AG09319 (cell line): ENCODE data around the gene IKZF1.

ENCODE experiments used
- DNase-seq: peaks from one replicate; pipeline ENCODE4 v3.0.0-alpha.2; 2010; ENCODE audit warnings: low read depth; ENCODE audit errors: extremely low read depth
- TF ChIP-seq, protein P1 (sequence below): IDR thresholded peaks from 2 replicates; pipeline ENCODE4 v1.5.1; 2011; ENCODE audit warnings: low read depth, mild to moderate bottlenecking, inconsistent platforms, low read length, moderate library complexity

The IKZF1 gene

DNA sequence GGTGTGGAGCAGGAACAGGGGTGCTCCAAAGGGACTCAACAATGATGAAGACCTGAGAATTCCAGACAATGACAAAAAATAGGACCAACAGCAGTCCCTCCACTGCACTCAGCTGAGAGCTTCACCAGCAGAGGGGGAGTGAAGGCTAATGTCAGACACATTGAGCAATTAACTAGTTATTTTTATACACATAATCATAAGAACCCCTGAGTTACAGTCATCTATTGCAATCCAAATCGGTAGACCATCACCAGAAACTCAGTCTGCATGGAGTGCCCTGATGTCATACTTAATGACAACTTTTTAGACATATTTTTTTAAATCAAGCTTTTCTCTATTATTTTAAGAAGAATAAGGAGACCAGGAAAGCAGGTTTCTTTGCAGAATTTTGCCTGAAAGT, 30.6 kb upstream of the IKZF1 start:
- no peak for DNase-seq
- TF ChIP-seq, protein P1, sequence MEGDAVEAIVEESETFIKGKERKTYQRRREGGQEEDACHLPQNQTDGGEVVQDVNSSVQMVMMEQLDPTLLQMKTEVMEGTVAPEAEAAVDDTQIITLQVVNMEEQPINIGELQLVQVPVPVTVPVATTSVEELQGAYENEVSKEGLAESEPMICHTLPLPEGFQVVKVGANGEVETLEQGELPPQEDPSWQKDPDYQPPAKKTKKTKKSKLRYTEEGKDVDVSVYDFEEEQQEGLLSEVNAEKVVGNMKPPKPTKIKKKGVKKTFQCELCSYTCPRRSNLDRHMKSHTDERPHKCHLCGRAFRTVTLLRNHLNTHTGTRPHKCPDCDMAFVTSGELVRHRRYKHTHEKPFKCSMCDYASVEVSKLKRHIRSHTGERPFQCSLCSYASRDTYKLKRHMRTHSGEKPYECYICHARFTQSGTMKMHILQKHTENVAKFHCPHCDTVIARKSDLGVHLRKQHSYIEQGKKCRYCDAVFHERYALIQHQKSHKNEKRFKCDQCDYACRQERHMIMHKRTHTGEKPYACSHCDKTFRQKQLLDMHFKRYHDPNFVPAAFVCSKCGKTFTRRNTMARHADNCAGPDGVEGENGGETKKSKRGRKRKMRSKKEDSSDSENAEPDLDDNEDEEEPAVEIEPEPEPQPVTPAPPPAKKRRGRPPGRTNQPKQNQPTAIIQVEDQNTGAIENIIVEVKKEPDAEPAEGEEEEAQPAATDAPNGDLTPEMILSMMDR, result no peak

DNA sequence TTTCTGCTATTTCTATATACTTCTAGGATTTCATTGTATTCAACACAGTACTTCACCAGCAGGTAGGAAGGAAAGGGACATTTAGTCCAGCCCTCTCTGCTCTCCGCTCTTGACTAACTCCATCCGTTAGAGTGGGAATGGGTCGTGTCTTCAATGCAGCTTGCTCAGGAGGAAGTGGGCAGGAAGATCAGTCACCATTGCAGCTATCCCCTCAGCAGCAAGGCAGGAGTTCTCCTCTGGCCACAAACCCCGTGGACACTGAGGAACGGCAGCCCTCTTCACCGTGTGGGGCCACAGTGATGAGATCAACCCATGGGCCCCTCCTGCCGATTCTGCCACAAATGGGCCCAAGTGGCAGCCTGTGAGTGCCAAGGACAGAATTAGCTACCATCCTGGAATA, 30.2 kb upstream of the IKZF1 start:
- no peak for DNase-seq
- TF ChIP-seq, protein P1, result no peak

- TF ChIP-seq, protein P1, result no peak
- DNase-seq, result no peak
These were observed 29.1 kb upstream of the IKZF1 start for GRCh38 chr7:50275430-50275829.

GRCh38 chr7:50276483-50276882, 28.0 kb upstream of the IKZF1 start:
- TF ChIP-seq, protein P1, result no peak
- no peak for DNase-seq

- TF ChIP-seq, protein P1, result no peak
- DNase-seq, result no peak
These were observed 26.4 kb upstream of the IKZF1 start for GRCh38 chr7:50278120-50278519.

DNA sequence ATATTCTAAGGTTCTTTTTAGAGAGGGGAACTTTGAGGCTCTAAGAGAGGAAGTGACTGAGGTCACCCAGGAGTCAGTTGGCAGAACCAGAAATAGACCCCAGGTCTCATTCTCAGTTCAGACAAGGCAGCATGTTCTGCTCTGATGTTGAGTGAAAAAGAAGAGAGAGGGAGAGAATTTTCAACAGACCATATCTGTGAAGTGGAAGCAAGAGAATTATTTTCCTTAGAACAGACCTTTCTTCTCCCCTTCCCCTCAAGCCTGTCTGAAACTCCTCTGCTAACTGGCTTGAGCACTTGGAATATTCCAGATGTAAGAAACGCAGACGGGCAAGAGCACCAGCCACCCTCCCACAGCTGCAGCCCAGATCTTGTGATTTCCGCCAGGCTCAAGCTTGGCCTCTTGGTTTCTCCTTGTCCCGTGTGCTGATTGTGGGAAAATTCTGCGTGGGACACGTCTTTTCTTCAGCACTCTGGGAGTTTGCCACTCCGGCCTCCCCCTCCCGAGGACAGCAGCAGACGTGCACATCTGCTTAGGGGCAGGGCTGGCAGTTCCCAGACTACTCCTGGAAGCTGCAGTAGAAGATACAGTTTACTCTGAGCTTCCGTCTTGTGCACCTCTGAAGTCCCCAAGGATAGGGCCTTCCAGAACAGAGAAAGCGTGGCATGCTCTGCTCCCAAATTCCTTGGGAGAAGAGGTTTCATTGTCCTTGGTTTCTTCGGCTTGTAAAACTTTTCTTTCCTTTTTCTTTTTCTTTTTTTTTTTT, 22.7 kb upstream of the IKZF1 start:
- TF ChIP-seq, protein P1, result no peak
- no peak for DNase-seq

- DNase-seq, result no peak
- TF ChIP-seq, protein P1, result no peak
These were observed 21.5 kb upstream of the IKZF1 start for GRCh38 chr7:50282813-50283605.
